ENCODE data around the gene ARL4C.

The ARL4C gene

DNA sequence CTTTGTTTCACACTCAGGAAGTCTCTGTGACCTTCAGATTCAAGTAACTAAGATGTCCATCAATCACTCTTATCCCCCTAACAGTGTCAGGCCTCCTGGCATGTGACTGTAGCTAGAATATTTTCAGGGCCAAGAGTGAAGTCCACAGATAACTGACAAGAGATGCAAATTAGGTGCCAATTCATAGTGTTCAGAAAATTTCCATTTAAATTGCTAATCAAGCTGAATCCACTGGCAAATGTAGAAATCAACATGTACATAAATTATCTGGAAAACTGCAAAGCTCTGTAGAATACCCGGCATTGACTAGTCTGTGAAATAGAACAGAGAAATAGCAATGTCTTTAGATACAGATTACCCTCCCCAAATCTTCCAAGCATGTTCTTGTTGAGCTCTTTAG is 38.6 kb upstream of the ARL4C start:
- no peak for DNase-seq (ENCODE audit: extremely low spot score)
- TF ChIP-seq TARDBP (IDR thresholded peaks at IDR 0.05): no peak
- ChIA-PET CTCF (interaction anchor here (0.8 to 1.6 kb wide), 2 partner anchors 9 to 10 kb away, joined by 3 to 4 read pairs; no protein-coding TSS in a partner anchor), POLR2A (no interaction called here)

DNA sequence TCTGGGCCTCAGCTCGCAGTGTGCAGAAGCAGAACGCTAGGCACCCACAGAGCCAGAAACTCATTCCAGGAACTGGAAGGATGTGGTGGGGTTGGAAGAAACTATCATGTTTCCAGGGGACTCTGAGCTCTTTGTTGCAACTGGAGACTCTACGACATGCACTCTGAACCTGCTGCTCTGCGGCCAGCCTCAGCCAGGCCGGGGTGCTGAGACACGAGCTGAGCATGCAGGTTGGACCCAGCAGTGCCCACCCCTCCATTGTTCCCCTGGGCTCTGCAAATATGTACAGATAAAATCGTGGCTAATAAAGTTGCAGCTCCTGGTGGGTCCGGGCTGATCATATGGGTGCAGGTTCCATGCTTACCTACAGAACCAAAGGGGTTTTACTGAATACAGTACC is 37.6 kb upstream of the ARL4C start:
- no peak for DNase-seq (ENCODE audit: extremely low spot score)
- CTCF ChIA-PET: interaction anchor here (0.8 to 1.6 kb wide), 2 partner anchors 10 to 33 kb away, joined by 4 to 5 read pairs; no protein-coding TSS in a partner anchor
- POLR2A ChIA-PET: no interaction called here
- TF ChIP-seq, protein P1, sequence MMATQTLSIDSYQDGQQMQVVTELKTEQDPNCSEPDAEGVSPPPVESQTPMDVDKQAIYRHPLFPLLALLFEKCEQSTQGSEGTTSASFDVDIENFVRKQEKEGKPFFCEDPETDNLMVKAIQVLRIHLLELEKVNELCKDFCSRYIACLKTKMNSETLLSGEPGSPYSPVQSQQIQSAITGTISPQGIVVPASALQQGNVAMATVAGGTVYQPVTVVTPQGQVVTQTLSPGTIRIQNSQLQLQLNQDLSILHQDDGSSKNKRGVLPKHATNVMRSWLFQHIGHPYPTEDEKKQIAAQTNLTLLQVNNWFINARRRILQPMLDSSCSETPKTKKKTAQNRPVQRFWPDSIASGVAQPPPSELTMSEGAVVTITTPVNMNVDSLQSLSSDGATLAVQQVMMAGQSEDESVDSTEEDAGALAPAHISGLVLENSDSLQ (IDR thresholded peaks at IDR 0.05): no peak
- TF ChIP-seq FOXA1 (IDR thresholded peaks at IDR 0.05) (no peak), FOXM1 (IDR thresholded peaks at IDR 0.05; ENCODE audit: borderline replicate concordance) (no peak), LEF1 (IDR thresholded peaks at IDR 0.05; ENCODE audit: borderline replicate concordance) (no peak), CTBP1 (IDR thresholded peaks at IDR 0.05; ENCODE audit: borderline replicate concordance) (no peak), ARNT (IDR thresholded peaks at IDR 0.05) (no peak), SUZ12 (IDR thresholded peaks at IDR 0.05) (no peak), HDGF (IDR thresholded peaks at IDR 0.05; ENCODE audit: borderline replicate concordance) (no peak), FOXK2 (IDR thresholded peaks at IDR 0.05) (no peak), TARDBP (IDR thresholded peaks at IDR 0.05) (no peak), BHLHE40 (IDR thresholded peaks at IDR 0.05; ENCODE audit: borderline replicate concordance) (no peak), ZNF384 (IDR thresholded peaks at IDR 0.05) (no peak), ELF4 (IDR thresholded peaks at IDR 0.05) (no peak), NFRKB (IDR thresholded peaks at IDR 0.05) (no peak)

DNA sequence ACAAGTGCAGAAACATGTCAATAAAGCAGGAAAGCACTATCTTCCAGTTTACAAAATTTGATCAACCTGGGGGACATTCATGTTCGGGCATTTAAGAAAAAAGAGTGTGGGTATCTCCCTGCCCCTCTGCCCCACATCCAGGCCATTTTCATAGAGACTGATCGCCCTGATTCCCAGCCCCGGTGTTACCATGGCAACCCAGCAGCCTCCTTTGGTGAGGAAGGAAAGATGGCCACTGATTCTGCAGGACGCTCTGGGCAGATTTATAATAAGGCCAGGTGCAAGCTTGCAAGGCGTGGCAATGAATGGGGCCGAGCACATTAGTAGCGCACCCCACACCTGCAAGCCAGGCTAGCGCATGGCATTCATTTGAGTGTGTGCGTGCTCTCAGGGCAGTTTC is 36.7 kb upstream of the ARL4C start:
- POLR2A ChIA-PET: no interaction called here
- no peak for DNase-seq (ENCODE audit: extremely low spot score)
- CTCF ChIA-PET: interaction anchor here (0.8 to 1.6 kb wide), 3 partner anchors 10 to 32 kb away, joined by 4 to 5 read pairs (median 4); no protein-coding TSS in a partner anchor
- no peak for TF ChIP-seq TARDBP (IDR thresholded peaks at IDR 0.05)
- no peak for TF ChIP-seq HDGF (IDR thresholded peaks at IDR 0.05; ENCODE audit: borderline replicate concordance)
- TF ChIP-seq FOXK2 (IDR thresholded peaks at IDR 0.05): no peak

DNA sequence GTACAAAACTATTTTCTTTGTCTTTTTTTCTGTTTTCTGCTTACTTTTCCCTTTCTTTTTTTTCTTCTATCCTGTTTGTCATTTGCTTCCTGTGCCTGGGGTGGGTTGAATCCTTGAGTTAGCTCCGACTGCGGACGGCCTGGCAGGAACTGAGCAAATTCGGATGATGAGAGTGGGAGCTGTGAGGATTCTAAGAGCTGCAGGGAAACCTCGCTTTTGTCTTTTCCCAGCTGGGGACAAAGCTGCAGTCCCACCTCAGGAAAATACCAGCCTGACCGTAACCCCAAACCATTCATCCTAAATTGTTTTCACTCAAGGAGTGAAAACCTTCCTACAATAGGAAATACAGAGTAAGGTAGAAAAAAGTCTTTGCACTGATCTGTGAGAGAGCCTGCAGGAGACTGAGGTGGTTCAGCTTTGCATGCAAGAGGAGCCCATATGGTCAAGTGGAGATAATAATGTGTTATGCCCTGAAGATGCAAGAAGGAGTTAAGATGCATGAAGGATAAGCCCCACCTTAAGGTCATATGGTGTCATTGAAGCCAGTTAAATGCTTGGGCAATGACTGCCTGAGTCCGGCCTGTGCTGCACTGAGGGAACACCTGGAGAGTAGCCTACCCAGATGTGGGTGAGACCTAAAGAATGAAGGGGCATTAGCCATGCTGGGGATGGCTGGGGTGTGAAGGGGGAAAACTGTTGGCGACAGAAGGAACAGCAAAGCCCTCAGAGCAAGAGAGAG is 31.7 kb upstream of the ARL4C start:
- DNase-seq (ENCODE audit: extremely low spot score): no peak
- CTCF ChIA-PET: no interaction called here
- POLR2A ChIA-PET: no interaction called here
- TF ChIP-seq FOXA1 (IDR thresholded peaks at IDR 0.05) (no peak), CTBP1 (IDR thresholded peaks at IDR 0.05; ENCODE audit: borderline replicate concordance) (no peak), LEF1 (IDR thresholded peaks at IDR 0.05; ENCODE audit: borderline replicate concordance) (no peak), TARDBP (IDR thresholded peaks at IDR 0.05) (no peak), ARNT (IDR thresholded peaks at IDR 0.05) (no peak)

DNA sequence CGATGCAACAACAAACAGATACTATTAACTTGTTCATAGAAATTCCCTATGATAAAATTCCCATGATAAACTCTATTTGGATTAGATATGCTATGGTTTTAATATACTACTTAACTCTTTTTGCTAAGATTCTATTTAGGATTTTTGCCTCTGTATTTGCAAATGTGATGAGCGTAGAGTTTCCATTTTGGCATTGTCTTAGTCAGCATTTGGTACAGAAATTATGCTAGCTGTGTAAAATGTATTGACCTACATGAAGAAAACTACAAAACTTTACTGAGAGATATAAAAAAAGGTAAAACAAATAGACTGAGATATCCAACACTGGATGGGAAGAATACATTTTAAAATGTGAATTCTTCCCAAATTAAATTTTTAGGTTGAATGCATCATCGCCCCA is 29.8 kb upstream of the ARL4C start:
- POLR2A ChIA-PET: no interaction called here
- TF ChIP-seq CTBP1 (IDR thresholded peaks at IDR 0.05; ENCODE audit: borderline replicate concordance): no peak
- TF ChIP-seq FOXA1 (IDR thresholded peaks at IDR 0.05): no peak
- TF ChIP-seq L3MBTL2 (conservative IDR thresholded peaks at IDR 0.05): no peak
- TF ChIP-seq ZNF384 (IDR thresholded peaks at IDR 0.05): no peak
- no peak for TF ChIP-seq NFRKB (IDR thresholded peaks at IDR 0.05)
- DNase-seq (ENCODE audit: extremely low spot score): no peak
- CTCF ChIA-PET: no interaction called here

DNA sequence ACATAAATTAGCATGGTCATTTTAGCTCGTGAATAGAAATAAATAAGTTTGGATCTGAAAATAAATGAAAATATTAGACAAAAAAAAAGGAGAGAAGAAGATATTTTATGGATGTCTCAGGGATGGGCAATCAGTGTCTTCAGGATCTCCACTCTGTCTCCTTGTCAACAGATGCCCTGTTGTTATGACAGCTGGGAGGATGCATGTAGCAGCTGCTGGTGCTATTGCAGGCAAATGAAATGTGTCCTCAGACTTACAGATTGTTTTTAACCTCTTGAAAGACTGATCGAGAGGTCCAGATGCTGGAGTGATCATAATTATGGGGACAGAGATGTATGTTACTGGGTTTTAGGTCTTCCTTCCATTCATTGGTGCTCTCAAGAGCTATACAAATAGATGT is 24.7 kb upstream of the ARL4C start:
- ChIA-PET POLR2A (no interaction called here), CTCF (no interaction called here)
- no peak for DNase-seq (ENCODE audit: extremely low spot score)
- TF ChIP-seq FOXA1 (IDR thresholded peaks at IDR 0.05) (no peak), SP1 (IDR thresholded peaks at IDR 0.05) (no peak)

DNA sequence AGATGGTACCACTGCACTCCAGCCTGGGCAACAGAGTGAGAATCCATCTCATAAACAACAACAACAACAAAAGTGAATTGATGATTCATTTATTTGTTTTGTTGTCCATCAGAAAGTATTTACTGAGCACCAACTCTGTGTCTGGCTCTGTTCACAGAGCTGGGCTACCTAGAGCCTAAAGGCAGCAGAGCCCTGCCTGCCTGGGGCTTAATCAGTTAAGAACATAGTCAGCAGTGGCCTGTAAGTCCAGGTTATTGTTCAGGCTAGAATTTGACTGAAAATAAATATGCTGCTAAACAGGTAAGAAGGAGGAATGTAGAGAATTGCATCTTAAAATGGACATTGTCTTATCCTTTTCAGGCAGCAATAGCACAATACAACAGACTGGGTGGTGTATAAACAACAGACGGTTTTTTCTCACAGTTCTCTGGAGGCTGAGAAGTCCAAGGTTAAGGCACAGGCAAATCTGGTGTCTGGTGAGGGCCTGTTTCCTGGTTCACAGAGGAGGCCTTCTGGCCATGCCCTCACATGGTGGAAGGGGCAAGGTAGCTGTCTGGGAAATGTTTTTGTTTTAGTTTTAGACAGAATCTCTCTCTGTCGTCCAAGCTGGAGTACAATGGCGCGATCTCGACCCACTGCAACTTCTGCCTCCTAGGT is 22.2 kb upstream of the ARL4C start:
- ChIA-PET CTCF (no interaction called here), POLR2A (no interaction called here)
- TF ChIP-seq ELF4 (IDR thresholded peaks at IDR 0.05) (no peak), LEF1 (IDR thresholded peaks at IDR 0.05; ENCODE audit: borderline replicate concordance) (no peak), CTBP1 (IDR thresholded peaks at IDR 0.05; ENCODE audit: borderline replicate concordance) (no peak), FOXA1 (IDR thresholded peaks at IDR 0.05) (no peak), ARNT (IDR thresholded peaks at IDR 0.05) (no peak), SUZ12 (IDR thresholded peaks at IDR 0.05) (no peak), HDGF (IDR thresholded peaks at IDR 0.05; ENCODE audit: borderline replicate concordance) (no peak), FOXM1 (IDR thresholded peaks at IDR 0.05; ENCODE audit: borderline replicate concordance) (no peak), ZNF384 (IDR thresholded peaks at IDR 0.05) (no peak), TARDBP (IDR thresholded peaks at IDR 0.05) (no peak), NFRKB (IDR thresholded peaks at IDR 0.05) (no peak), SP1 (IDR thresholded peaks at IDR 0.05) (no peak), L3MBTL2 (conservative IDR thresholded peaks at IDR 0.05) (no peak), FOXK2 (IDR thresholded peaks at IDR 0.05) (no peak), BHLHE40 (IDR thresholded peaks at IDR 0.05; ENCODE audit: borderline replicate concordance) (no peak)
- TF ChIP-seq, protein P1 (IDR thresholded peaks at IDR 0.05): no peak
- no peak for DNase-seq (ENCODE audit: extremely low spot score)

All from HEK293T (cell line).